Trophoblast cell (in vitro differentiated cells and primary cell): Measurements from ENCODE around the gene RAP1GAP.

Experiments used
- DNase-seq, 2 donors: peaks; one replicate each; pipeline ENCODE4 v3.0.0-alpha.2; 2016
- H2AFZ ChIP-seq: 2 replicates; pipeline ENCODE4 v1.6.1; 2013; ENCODE audit warnings: low read length, moderate library complexity, mild to moderate bottlenecking; ENCODE audit not compliant: insufficient read depth, poor library complexity
- H2AK5ac ChIP-seq: 2 replicates; pipeline ENCODE4 v1.6.1; 2013; ENCODE audit warnings: mild to moderate bottlenecking, low read length
- H2BK120ac ChIP-seq: 2 replicates; pipeline ENCODE4 v1.6.1; 2013; ENCODE audit warnings: low read length, mild to moderate bottlenecking, moderate library complexity; ENCODE audit not compliant: insufficient read depth, poor library complexity
- H2BK12ac ChIP-seq: 2 replicates; pipeline ENCODE4 v1.6.1; 2013; ENCODE audit warnings: mild to moderate bottlenecking, low read length, moderate library complexity
- H2BK5ac ChIP-seq: 2 replicates; pipeline ENCODE4 v1.6.1; 2013; ENCODE audit warnings: low read length, low read depth, moderate library complexity, mild to moderate bottlenecking; ENCODE audit not compliant: poor library complexity
- H3K14ac ChIP-seq: 2 replicates; pipeline ENCODE4 v1.6.1; 2013; ENCODE audit warnings: mild to moderate bottlenecking, low read length
- H3K18ac ChIP-seq: 2 replicates; pipeline ENCODE4 v1.6.1; 2013; ENCODE audit warnings: mild to moderate bottlenecking, low read length
- H3K23ac ChIP-seq: 2 replicates; pipeline ENCODE4 v1.6.1; 2013; ENCODE audit warnings: low read length
- H3K27ac ChIP-seq: 2 replicates; pipeline ENCODE4 v1.5.1; 2013; ENCODE audit warnings: low read depth, mild to moderate bottlenecking, inconsistent platforms, low read length, moderate library complexity
- H3K27me3 ChIP-seq: 2 replicates; pipeline ENCODE4 v1.6.1; 2013; ENCODE audit warnings: inconsistent platforms, mild to moderate bottlenecking, low read length, moderate library complexity; ENCODE audit not compliant: insufficient read depth
- H3K36me3 ChIP-seq, 2 experiments: 1 replicate in 1 of 2; 2 replicates in 1 of 2; pipeline ENCODE4 v1.6.1; 2013; ENCODE audit warnings: low read length in 2 of 2, mild to moderate bottlenecking in 2 of 2, moderate library complexity in 1 of 2; ENCODE audit not compliant: insufficient read depth in 2 of 2, control insufficient read depth in 1 of 2
- H3K4ac ChIP-seq: 2 replicates; pipeline ENCODE4 v1.6.1; 2013; ENCODE audit warnings: low read depth, mild to moderate bottlenecking, low read length, moderate library complexity
- H3K4me1 ChIP-seq, 2 experiments: 1 replicate in 1 of 2; 2 replicates in 1 of 2; pipeline ENCODE4 v1.6.1; 2013; ENCODE audit warnings: low read length in 2 of 2, mild to moderate bottlenecking in 2 of 2, moderate library complexity in 1 of 2; ENCODE audit not compliant: insufficient read depth in 2 of 2, control insufficient read depth in 1 of 2
- H3K4me2 ChIP-seq: 2 replicates; pipeline ENCODE4 v1.6.1; 2013; ENCODE audit warnings: inconsistent platforms, mild to moderate bottlenecking, low read length, moderate library complexity
- H3K4me3 ChIP-seq: 2 replicates; pipeline ENCODE4 v1.5.1; 2013; ENCODE audit warnings: mild to moderate bottlenecking, low read depth, low read length, inconsistent platforms
- H3K79me1 ChIP-seq: one replicate; pipeline ENCODE4 v1.6.1; 2013; ENCODE audit warnings: low read length
- H3K79me2 ChIP-seq: 2 replicates; pipeline ENCODE4 v1.6.1; 2013; ENCODE audit warnings: low read length, mild to moderate bottlenecking; ENCODE audit not compliant: control insufficient read depth, insufficient read depth, poor library complexity
- H3K9ac ChIP-seq: 2 replicates; pipeline ENCODE4 v1.6.1; 2013; ENCODE audit warnings: mild to moderate bottlenecking, low read length
- H3K9me3 ChIP-seq: 2 replicates; pipeline ENCODE4 v1.6.1; 2013; ENCODE audit warnings: low read depth, mild to moderate bottlenecking, control low read depth, inconsistent platforms, low read length; ENCODE audit not compliant: insufficient read depth
- H4K12ac ChIP-seq: 2 replicates; pipeline ENCODE4 v1.6.1; 2013; ENCODE audit warnings: low read depth, mild to moderate bottlenecking, low read length, moderate library complexity
- H4K8ac ChIP-seq: 2 replicates; pipeline ENCODE4 v1.6.1; 2013; ENCODE audit warnings: low read depth, mild to moderate bottlenecking, low read length, moderate library complexity
- H4K91ac ChIP-seq: one replicate; pipeline ENCODE4 v1.6.1; 2013; ENCODE audit warnings: low read depth, mild to moderate bottlenecking, low read length, moderate library complexity
- WGBS: extraction: QIAGEN DNeasy Blood & Tissue Kit; methylation state at CpG from one replicate; pipeline ENCODE4 v1.1.7; 2013; ENCODE audit warnings: missing lambda C conversion rate; ENCODE audit not compliant: insufficient read length, insufficient coverage; ENCODE audit errors: extremely low coverage; 5-methylcytosine and 5-hydroxymethylcytosine counted together

Gene RAP1GAP

DNA sequence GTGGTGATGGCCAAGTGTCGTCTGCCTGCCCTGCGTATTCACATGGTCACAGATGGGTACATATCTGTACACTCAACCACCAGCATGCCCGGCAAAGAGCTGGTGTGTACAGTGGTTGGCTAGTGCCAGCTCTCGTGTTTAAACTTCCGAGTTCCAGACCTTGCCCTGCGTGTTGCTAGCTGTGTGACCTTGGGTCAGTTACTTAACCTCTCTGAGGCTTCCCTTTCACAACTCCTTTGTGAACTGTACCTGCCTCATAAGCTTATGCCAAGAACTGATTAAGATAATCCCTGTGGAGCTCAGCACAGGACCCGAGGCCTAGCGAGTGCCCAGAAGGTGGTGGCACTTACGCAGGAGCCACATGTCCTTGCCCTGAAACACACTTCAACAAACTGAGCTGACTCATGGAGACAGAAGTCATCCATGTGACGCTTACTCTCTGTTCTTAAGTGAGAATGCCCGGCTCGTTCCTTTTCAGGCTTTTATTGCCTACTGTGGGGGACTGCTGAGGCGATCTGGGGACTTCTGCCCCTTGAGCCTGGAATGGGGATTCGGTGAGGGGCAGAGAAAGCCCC lies 104.5 kb downstream of the RAP1GAP start:
- no peak overlapping the region for H3K9ac ChIP-seq
- H3K79me2 ChIP-seq, result no peaks in the 10 kb centered on the region
- no peak overlapping the region for H3K4me2 ChIP-seq
- peaks cover 13 to 16% of the 10 kb centered on the region in 2 experiments for H3K4me1 ChIP-seq
- no peak overlapping the region for H2BK12ac ChIP-seq
- no peaks in the 10 kb centered on the region for H3K36me3 ChIP-seq
- no peak for DNase-seq
- H3K27me3 ChIP-seq, result no peaks in the 10 kb centered on the region
- peaks cover 2% of the 10 kb centered on the region for H3K79me1 ChIP-seq
- H2BK5ac ChIP-seq, result no peak overlapping the region
- WGBS, result no CpG with 5 or more reads among the region's 14 CpGs
- no peak overlapping the region for H4K8ac ChIP-seq
- H3K27ac ChIP-seq, result no peak overlapping the region
- no peak overlapping the region for H3K14ac ChIP-seq
- no peak overlapping the region for H3K4me3 ChIP-seq
- no peak overlapping the region for H3K18ac ChIP-seq
- H3K23ac ChIP-seq, result no peak overlapping the region
- no peaks in the 10 kb centered on the region for H3K9me3 ChIP-seq
- H2BK120ac ChIP-seq, result no peak overlapping the region
- H2AFZ ChIP-seq, result no peak overlapping the region
- H4K91ac ChIP-seq, result no peak overlapping the region
- no peak overlapping the region for H3K4ac ChIP-seq
- H4K12ac ChIP-seq, result no peak overlapping the region
- H2AK5ac ChIP-seq, result no peak overlapping the region

- Histone ChIP-seq H2AK5ac (no peak overlapping the region), H3K4ac (no peak overlapping the region), H3K4me2 (no peak overlapping the region), H4K12ac (no peak overlapping the region), H4K91ac (no peak overlapping the region), H4K8ac (no peak overlapping the region), H2BK12ac (no peak overlapping the region), H3K36me3 (no peaks in the 10 kb centered on the region), H3K27ac (no peak overlapping the region), H3K27me3 (no peaks in the 10 kb centered on the region), H3K9ac (no peak overlapping the region), H3K23ac (no peak overlapping the region), H3K9me3 (no peaks in the 10 kb centered on the region), H3K4me3 (no peak overlapping the region), H3K18ac (no peak overlapping the region), H3K79me1 (peaks cover 2% of the 10 kb centered on the region), H3K4me1 (peaks cover 11 to 13% of the 10 kb centered on the region in 2 experiments), H3K14ac (no peak overlapping the region), H3K79me2 (no peaks in the 10 kb centered on the region), H2AFZ (no peak overlapping the region), H2BK5ac (no peak overlapping the region), H2BK120ac (no peak overlapping the region)
- DNase-seq, result no peak
- no CpG with 5 or more reads among the region's 17 CpGs for WGBS
Observed at GRCh38 chr1:21563971-21564370, 105.2 kb downstream of the RAP1GAP start.

DNA sequence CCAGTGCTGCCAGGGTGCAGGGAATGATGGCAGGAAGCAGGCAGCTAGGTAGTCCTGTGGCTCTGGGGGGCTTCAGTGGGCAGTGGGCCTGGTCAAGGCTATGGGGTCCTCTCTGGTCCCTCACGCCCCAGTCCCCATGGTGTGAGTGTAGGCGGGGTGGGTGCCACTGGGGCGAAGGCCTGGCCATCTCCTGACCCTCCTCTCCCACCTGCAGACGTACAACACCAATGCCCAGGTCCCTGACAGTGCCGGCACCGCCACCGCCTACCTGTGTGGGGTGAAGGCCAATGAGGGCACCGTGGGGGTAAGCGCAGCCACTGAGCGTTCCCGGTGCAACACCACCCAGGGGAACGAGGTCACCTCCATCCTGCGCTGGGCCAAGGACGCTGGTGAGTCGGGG lies 106.3 kb downstream of the RAP1GAP start:
- Histone ChIP-seq H3K4ac (no peak overlapping the region), H3K4me2 (no peak overlapping the region), H3K27me3 (no peaks in the 10 kb centered on the region), H3K4me3 (no peak overlapping the region), H2AFZ (no peak overlapping the region), H3K14ac (no peak overlapping the region), H4K8ac (no peak overlapping the region), H3K9me3 (no peaks in the 10 kb centered on the region), H4K12ac (no peak overlapping the region), H3K79me2 (no peaks in the 10 kb centered on the region), H3K4me1 (peaks cover under 1 to 2% of the 10 kb centered on the region in 2 experiments), H3K27ac (no peak overlapping the region), H2AK5ac (no peak overlapping the region), H3K79me1 (peaks cover 2% of the 10 kb centered on the region), H3K23ac (no peak overlapping the region), H3K18ac (no peak overlapping the region), H3K9ac (no peak overlapping the region), H2BK12ac (no peak overlapping the region), H2BK5ac (no peak overlapping the region), H4K91ac (no peak overlapping the region), H2BK120ac (no peak overlapping the region), H3K36me3 (no peaks in the 10 kb centered on the region)
- no CpG with 5 or more reads among the region's 15 CpGs for WGBS
- no peak for DNase-seq

DNA sequence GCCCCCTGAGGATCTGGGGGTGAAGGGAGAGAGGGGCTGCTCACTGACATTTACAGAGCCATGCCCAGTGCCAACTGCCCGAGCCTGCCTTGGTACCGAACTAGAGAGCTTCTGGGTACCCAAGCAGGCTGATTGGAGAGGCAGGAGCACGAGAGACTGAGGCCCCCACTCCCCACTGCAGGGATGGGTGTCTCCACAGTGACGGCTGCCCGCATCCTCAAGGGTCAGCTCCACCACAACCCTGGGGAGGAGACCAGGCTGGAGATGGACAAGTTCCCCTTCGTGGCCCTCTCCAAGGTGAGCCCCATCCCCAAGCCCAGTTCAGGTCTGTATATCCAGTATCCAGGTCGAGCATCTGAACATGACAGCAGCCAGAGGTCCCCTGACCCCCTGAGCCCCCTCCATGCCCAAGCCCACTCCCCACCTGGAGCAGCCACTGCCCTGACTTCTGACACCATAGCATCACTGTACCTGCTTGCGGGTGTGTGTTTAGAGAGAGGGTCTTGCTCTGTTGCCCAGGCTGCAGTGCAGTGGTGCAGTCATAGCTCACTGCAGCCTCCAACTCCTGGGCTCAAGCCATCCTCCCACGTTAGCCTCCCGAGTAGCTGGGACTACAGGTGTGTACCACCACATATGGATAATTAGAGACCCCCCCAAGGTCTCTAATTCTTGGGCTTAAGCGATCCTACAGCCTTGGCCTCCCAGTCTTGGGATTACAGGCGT lies 108.1 kb downstream of the RAP1GAP start:
- DNase-seq, result no peak
- H3K27me3 ChIP-seq, result no peaks in the 10 kb centered on the region
- no peak overlapping the region for H4K91ac ChIP-seq
- H3K9me3 ChIP-seq, result no peaks in the 10 kb centered on the region
- no peak overlapping the region for H3K4ac ChIP-seq
- WGBS, result no CpG with 5 or more reads among the region's 12 CpGs
- H3K79me2 ChIP-seq, result no peaks in the 10 kb centered on the region
- no peaks in the 10 kb centered on the region for H3K4me1 ChIP-seq
- no peak overlapping the region for H2BK12ac ChIP-seq
- H4K12ac ChIP-seq, result no peak overlapping the region
- no peaks in the 10 kb centered on the region for H3K36me3 ChIP-seq
- no peak overlapping the region for H3K27ac ChIP-seq
- no peak overlapping the region for H3K18ac ChIP-seq
- H3K4me2 ChIP-seq, result no peak overlapping the region
- H3K14ac ChIP-seq, result no peak overlapping the region
- H2AK5ac ChIP-seq, result no peak overlapping the region
- no peaks in the 10 kb centered on the region for H3K79me1 ChIP-seq
- no peak overlapping the region for H3K4me3 ChIP-seq
- no peak overlapping the region for H2BK120ac ChIP-seq
- no peak overlapping the region for H3K23ac ChIP-seq
- H3K9ac ChIP-seq, result no peak overlapping the region
- H2BK5ac ChIP-seq, result no peak overlapping the region
- H4K8ac ChIP-seq, result no peak overlapping the region
- no peak overlapping the region for H2AFZ ChIP-seq
